ENCODE data around the gene MEIS2.
A peak's percentile ranks its signal among the peaks of the same experiment; 100 is the strongest.

Gene MEIS2

GRCh38 chr15:37112971-37113670, 12.8 kb upstream of the MEIS2 start:
- DNase-seq: no peak

DNA sequence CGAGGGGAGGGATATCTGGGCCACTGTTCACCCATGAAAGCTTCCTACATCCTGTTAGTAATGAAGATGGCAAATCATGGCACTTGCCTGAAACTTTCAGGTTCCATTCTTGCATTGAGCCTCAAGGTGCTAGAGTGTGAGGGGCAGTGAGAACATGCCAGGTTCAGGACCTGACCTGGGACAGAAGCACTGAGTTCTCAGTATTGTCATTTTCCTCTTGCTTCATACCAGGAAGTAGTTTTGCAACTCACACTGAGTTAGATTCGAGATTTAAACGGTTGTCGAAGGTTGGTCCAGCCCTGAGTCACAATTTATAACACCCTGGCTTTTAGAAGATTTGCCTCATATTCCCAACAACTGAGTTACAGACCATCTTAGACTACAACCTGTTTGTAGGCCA, 11.8 kb upstream of the MEIS2 start:
- DNase-seq: no peak

GRCh38 chr15:37111427-37111717, 11.0 kb upstream of the MEIS2 start:
- DNase-seq: no peak

GRCh38 chr15:37109872-37110572, 9.7 kb upstream of the MEIS2 start:
- DNase-seq: peak in 23 of 56 donors; percentile 24 to 74 (median 41)

DNA sequence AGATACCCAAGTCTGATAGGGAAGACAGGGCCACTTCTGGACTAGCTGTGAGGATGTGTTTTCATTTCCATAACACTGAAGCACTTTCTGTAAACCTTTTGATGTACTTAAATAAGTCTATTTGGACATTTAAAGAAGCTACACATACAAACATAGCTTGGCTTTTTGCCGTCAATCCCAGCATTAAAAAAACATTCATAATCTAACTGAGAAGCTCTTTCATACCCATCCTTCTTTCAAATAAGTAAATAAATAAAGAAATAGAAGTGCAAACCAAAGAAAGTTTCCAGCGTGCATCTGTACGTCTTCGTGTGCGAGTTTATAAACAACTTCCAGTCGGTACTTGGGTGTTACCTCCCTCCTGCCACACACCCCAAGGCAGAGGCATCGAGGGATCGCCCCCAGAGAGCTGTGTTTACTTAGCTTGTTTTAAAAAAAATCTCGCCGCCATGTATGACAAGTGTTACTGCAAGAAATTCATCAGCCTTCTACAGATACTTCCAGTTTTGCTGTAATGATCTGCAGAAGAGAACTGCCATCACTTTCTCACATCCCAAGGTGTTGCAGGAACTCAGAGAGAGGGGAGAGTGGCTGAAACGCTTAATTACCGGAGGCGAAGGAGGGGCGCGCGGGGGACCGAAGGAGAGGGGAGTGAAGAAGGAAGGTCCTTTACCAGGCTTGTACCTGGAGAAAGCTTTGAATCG, 9.0 kb upstream of the MEIS2 start:
- peak in 4 of 56 donors; percentile 16 to 24 (median 22) for DNase-seq

GRCh38 chr15:37108381-37109167, 8.2 kb upstream of the MEIS2 start:
- no peak for DNase-seq

- no peak for DNase-seq
Observed at GRCh38 chr15:37107744-37108380, 7.5 kb upstream of the MEIS2 start.

GRCh38 chr15:37107071-37107743, 6.9 kb upstream of the MEIS2 start:
- peak in 3 of 56 donors; percentile 21 to 63 (median 54) for DNase-seq

DNA sequence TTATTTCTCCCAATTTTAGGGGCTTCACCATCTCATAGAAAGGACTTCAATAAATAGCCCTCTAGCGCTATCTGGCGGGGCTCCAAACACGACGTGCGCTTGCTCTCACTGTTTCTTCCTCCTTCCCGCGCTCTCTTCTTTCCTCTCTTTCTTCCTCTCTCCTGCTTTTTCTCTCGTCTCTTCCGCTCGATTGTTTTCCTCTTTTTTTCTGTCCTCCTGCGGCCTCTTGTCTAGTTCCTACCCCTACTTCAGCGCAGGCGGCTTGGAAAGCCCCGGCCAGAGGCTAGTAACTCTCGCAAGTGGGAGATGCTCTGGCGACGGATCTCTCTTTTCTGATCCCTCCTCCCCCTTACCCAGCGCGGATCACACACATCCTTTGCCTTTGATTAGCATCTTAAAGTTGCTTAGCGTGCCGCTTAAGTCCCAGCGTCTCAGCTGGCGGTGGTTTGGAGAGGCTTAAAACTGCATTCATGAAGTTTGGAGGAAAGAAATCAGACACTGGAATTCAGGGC, 6.2 kb upstream of the MEIS2 start:
- DNase-seq: peak in 28 of 56 donors; percentile 18 to 81 (median 55)

GRCh38 chr15:37105889-37106288, 5.5 kb upstream of the MEIS2 start:
- DNase-seq: no peak

GRCh38 chr15:37105029-37105428, 4.7 kb upstream of the MEIS2 start:
- DNase-seq: no peak

DNA sequence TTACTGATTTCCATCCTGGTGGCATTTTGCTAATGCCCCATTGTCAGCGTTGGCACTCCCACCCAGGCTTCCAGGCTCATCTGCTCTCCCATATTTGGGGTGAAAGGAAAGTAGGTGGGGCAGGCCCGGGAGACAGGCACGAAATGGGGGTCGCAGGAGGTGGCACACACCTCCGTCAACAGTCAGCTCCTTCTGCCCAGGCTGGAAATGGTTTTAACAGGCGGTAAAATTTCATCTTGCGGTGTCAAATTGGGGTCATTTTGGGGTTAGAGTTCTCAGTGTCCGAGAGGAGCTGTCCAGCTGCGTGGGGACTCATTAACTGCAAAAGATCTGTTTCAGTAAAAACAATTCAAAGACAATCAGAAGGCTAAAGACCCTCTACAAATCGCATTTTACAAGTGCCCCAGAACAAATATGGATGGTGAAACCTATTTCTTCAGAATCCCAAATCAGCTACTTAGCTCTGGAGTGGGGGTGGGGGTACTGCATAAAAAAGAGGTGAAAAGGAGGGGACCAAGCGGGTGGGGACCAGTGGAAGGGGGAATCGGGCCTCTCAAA, 4.2 kb upstream of the MEIS2 start:
- peak in 7 of 56 donors; percentile 26 to 51 (median 37) for DNase-seq

DNA sequence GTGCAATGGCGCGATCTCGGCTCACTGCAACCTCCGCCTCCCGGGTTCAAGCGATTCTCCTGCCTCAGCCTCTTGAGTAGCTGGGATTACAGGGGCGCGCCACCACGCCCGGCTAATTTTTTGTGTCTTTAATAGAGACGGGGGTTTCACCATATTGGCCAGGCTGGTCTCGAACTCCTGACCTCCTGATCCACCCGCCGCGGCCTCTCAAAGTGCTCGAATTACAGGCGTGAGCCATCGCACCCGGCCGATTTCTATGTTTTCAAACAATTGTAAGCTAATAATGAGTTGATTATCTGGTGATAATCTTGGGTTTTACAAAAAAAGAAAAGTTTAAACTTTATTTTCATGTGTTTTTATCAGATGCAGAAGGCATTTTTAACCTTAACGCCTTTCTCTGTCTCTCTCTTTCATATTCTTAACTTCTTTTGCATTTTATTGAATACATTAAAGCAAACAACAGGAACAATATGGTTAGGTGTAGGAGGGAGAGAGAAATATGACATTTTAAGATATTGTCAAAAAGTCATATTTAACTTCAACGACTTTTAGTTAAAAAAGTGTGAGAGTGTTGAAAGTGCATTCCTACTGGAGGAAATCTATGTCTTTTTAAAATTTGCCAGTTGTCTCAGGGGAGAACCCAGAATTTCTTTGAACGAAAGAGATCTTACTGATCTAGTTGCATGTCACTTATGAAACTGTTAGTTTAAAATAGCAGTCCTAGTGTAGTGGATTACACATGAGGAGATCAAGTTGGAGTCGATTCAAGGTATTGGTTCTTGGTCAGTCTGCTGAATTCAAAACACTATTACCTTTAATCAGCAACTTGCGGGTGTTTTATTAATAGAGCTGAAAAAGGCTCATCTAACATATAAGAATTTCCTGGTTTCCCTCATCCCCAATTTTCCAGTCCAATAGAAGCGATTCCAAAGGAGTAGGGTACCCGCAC, 3.4 kb upstream of the MEIS2 start:
- DNase-seq: no peak

DNA sequence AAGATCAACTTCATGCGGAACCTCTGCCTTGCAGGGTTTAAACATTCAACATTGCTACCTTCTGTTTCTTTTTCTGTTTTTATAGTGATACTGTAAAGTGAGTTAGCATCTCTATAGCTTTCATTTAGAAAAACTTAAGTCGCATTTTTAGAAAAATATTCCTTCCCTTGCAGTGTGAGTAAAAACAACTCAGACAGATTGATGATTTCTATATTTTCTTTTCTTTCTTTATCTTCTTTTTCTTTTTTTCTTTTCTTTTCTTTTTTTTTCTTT, 2.8 kb upstream of the MEIS2 start:
- no peak for DNase-seq

DNA sequence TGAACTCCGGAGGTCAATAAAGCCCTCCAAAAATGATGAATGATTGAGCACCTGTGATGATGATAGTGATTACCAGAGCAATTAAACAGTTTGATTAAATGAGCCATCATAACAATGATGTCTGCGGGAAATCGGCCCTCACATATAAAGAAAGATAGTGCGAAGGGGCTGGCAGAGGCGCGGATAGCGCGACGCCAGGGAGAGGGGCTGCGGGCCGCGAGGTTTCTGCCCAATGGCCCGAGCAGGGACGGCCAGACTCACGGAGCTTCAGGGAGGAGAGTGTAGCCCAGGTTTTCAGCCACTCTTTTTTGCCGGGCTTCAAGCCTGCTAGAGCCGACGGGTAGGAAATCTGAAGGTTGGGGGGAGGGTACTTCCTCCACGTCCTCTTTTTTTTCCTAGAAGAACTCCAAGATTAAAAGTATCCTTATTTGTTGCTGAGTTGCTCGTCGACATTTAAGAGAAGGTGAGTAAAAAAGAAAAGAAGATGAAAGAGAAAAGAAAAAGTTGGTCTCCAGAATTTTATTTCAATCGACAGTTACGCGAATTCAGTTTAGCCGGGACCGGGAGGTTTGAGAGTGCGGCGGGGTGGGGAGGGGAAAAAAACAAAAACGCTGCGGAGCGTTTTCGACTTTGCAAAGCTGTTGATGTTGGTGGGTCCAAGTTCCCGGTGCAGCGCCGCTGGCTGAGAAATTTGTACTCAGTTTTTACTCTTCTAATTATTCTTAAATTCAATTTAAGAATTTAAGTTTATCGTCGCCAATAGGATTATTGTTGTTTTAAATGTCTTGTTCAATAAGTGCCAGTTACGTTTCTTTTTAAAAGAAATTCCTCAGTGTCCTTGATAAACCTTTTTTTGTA, 2.2 kb upstream of the MEIS2 start:
- DNase-seq: peak in 5 of 56 donors; percentile 14 to 54 (median 21)

GRCh38 chr15:37101980-37102304, 1.6 kb upstream of the MEIS2 start:
- peak in 27 of 56 donors; percentile 38 to 83 (median 69) for DNase-seq

DNA sequence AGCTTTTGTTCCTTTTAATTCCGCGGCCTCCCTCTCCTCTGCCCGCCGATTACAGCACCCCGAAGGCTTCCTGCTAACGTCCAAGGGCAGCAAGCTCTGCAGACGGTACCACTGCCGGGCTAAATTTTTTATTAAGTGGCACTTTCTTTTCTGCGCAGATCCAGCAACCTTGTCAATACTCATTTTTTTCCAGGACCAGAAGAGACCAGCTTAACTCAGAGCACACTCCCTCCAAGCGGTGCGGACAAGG, 542 bp upstream of the MEIS2 start:
- DNase-seq: peak in 3 of 56 donors; percentile 54 to 76 (median 73)

DNA sequence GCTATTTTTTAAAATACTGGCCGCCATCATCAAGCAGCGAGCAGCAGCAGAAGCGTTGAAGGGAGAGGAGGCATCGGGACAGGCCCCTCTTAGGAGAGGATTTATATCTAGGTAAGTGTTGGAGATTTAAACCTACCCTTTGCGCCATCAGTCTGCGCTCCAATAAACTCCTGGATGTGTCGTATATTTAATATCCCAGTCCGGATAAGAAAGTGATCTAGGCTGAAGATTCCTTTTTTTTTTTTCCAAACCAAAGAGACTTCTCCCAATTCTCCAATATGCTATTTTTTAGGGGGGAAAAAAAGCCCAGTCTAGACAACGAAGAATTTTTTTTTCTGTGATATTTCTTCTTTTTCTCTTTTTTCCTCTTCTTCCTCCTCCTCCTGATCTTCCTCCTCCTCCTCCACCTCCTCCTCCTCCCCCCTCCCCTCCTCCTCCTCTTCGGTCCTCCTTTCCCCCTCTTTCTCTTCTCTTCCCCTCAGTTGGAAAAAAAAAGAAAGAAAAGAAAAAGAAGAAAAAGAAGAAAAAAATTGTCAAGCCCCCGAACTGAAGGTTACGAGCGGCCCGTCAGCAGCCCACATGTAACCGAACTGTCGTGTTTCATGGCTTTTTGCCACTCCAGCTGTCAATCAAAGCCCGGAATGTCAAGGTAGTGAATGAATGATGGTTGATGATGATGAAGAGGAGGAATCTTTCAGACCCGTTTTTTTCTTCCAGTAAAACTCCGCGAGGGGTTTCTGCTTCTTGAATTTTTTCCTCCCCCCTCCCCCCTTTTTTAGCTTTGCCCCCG, 835 bp downstream of the MEIS2 start:
- peak in 2 of 56 donors; percentile 22 to 38 for DNase-seq

All from nucleus accumbens (tissue), 56 donors.